HG02840 (cell line): ENCODE data around the gene STH.

ENCODE experiments used
- ATAC-seq: cut with Tn5 transposase; IDR thresholded peaks from one replicate; pipeline ENCODE4 v1.9.1; 2021; ENCODE audit warnings: mild to moderate bottlenecking, moderate library complexity, moderate number of reproducible peaks; ENCODE audit not compliant: unreplicated experiment, low FRiP score

STH gene

GRCh38 chr17:45982791-45983613 is 16.0 kb upstream of the STH start:
- ATAC-seq, result no peak

- no peak for ATAC-seq
Observed at GRCh38 chr17:45983614-45984310, 15.3 kb upstream of the STH start.

DNA sequence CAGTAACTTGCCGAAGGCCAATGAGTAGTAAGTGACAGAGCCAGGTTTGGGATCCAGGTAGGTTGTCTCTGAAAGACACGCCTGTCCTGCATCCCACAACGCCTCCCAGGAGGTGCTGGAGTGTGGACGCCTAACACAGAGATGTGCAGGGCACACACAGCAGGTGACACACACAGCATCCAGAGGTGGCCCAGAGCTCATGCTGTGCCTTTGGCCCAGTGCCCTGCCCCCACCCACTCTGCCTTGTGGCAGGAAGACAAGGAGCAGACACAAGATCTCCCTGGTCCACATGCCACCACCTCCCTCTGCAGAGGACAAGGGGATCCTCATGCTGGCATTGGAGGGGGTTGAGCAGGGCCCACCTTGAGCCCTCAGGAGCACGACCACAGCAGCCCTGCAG is 14.7 kb upstream of the STH start:
- ATAC-seq, result no peak

- ATAC-seq, result no peak
Observed at GRCh38 chr17:45985447-45985846, 13.6 kb upstream of the STH start.

- ATAC-seq, result no peak
Observed at GRCh38 chr17:45986056-45986455, 13.0 kb upstream of the STH start.

DNA sequence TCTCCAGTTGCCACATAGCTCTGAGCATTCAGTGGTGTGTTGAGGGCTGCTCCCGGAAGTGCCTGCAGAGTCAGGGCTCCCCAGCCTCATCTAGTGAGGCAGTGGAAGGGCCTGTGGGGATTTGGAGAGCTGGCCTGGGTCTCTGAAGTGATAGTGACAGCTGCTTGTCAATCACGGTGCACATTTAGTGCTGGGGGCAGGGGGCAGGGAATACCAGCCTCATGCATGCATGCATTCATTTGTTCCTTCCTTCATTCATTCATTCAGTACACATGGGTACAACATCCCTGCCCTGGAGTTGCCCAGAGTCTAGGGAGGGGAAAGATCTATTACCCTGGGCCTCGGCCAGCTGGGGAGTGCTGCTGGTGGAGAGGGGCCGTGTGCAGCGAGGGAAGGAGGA is 11.3 kb upstream of the STH start:
- ATAC-seq, result no peak

DNA sequence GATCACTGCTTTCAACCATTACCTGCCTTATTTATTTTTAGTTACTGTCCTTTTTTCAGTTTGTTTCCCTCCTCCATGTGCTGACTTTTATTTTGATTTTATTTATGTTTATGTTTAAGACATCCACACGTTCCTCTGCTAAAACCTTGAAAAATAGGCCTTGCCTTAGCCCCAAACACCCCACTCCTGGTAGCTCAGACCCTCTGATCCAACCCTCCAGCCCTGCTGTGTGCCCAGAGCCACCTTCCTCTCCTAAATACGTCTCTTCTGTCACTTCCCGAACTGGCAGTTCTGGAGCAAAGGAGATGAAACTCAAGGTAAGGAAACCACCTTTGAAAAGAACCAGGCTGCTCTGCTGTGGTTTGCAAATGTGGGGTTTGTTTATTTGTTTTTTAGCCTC is 9.3 kb upstream of the STH start:
- ATAC-seq, result no peak

- no peak for ATAC-seq
Observed at GRCh38 chr17:45990886-45991285, 8.2 kb upstream of the STH start.

DNA sequence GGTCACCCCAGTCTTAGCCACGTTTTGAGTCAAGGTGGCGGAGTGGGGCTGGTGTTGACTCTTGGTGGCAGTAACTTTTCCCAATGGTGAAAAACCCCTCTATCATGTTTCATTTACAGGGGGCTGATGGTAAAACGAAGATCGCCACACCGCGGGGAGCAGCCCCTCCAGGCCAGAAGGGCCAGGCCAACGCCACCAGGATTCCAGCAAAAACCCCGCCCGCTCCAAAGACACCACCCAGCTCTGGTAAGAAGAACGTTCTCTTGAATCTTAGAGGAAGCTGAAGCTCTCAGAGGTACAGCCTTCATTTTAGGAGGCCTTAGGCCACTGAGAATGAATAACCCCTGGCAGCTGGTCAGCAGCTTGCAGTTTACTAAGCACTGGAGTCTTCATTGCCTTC is 7.7 kb upstream of the STH start:
- ATAC-seq, result no peak

DNA sequence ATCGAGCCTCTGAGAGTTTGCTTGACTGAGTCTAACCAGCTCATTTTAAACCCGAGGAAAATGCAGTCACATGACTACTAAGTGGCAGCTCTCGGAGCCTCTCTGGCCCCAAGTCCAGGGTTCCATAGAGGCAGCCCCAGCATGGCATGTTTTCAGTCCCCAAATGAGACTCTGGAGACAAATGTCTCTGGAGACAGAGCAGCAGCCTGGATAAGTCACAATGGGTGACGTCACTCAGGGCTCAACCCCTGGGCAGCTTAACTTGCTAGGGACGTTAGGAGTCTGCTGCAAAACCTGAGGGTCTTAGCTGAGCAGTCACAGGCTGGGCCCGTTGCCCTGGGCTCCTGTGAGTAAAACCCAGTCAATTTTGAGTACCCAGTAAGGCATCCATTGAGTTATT is 6.9 kb upstream of the STH start:
- ATAC-seq, result no peak

GRCh38 chr17:45992904-45993303 is 6.1 kb upstream of the STH start:
- ATAC-seq, result no peak

DNA sequence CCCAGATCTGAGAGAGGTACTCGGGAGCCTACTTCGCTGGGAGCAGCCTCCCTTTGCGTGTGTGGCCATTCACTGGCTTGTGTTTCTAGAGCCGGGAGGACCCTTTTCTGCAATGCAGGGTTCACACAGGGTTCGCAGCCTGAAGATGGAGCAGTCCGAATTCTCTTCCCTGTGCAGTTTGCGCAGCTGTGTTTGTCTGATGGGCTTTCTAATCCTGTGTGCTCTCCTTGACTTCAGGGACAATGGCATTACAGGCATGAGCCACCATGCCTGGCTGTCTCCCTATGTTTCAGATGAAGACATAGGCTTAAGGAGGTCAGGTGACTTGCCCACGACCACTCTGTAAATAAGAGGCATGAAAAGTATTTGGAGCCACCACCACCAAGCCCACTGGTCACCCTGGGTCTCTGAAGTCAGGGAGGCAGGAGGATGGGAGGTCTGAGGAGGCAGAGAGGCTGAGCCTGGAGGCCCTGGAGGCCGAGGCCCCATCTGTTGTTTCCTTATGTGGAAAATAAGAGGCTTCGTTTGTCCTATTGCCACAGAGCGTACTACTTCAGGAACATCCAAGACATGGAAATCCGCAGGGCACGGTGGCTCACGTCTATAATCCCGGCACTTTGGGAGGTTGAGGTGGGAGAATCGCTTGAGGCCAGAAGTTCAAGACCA is 5.0 kb upstream of the STH start:
- no peak for ATAC-seq

GRCh38 chr17:45994987-45995386 is 4.1 kb upstream of the STH start:
- no peak for ATAC-seq

GRCh38 chr17:45995627-45996270 is 3.3 kb upstream of the STH start:
- ATAC-seq, result no peak

- no peak for ATAC-seq
Observed at GRCh38 chr17:45996282-45996937, 2.6 kb upstream of the STH start.

- ATAC-seq, result no peak
Observed at GRCh38 chr17:45997166-45997565, 1.9 kb upstream of the STH start.

- ATAC-seq, result no peak
Observed at GRCh38 chr17:45997624-45998023, 1.4 kb upstream of the STH start.

DNA sequence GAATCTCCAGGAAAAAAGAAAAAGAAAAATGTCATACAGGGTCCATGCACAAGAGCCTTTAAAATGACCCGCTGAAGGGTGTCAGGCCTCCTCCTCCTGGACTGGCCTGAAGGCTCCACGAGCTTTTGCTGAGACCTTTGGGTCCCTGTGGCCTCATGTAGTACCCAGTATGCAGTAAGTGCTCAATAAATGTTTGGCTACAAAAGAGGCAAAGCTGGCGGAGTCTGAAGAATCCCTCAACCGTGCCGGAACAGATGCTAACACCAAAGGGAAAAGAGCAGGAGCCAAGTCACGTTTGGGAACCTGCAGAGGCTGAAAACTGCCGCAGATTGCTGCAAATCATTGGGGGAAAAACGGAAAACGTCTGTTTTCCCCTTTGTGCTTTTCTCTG is 845 bp downstream of the STH start:
- ATAC-seq, result no peak

DNA sequence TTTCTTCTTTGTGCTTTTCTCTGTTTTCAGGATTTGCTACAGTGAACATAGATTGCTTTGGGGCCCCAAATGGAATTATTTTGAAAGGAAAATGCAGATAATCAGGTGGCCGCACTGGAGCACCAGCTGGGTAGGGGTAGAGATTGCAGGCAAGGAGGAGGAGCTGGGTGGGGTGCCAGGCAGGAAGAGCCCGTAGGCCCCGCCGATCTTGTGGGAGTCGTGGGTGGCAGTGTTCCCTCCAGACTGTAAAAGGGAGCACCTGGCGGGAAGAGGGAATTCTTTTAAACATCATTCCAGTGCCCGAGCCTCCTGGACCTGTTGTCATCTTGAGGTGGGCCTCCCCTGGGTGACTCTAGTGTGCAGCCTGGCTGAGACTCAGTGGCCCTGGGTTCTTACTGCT is 1.2 kb downstream of the STH start:
- ATAC-seq, result no peak

- ATAC-seq, result no peak
Observed at GRCh38 chr17:46000757-46001156, 1.7 kb downstream of the STH start.
